ENCODE results near the gene LYPD8. TPM values are rescaled to one million over a fixed set of nuclear protein-coding genes. Genes with fewer than 3 reads are reported as not detected.

LYPD8 gene
- total RNA-seq, 2 experiments from 2014 or later = not detected

- intact Hi-C loops (cut with DNase I, micrococcal nuclease) = no loop called here
- ATAC-seq (ENCODE audit: poor library complexity) (no peak), DNase-seq (no peak)
- Mint-ChIP-seq H3K27me3 (peaks cover 17% of the 10 kb centered on the region), H3K9me3 (peaks cover 9% of the 10 kb centered on the region), H3K4me3 (no peak overlapping the region), H3K27ac (no peak overlapping the region), H3K36me3 (ENCODE audit: low read depth) (no peaks in the 10 kb centered on the region), H3K4me1 (ENCODE audit: low read depth) (no peaks in the 10 kb centered on the region)
- Histone ChIP-seq H3K4me1 (ENCODE audit: insufficient read depth, low read length) (no peaks in the 10 kb centered on the region), H3K9me3 (ENCODE audit: control insufficient read depth in 1 of 2, insufficient read depth in 1 of 2, low read length in 2 of 2) (peaks cover 0 to 12% of the 10 kb centered on the region in 2 experiments), H3K4me3 (ENCODE audit: low read length) (no peak overlapping the region), H3K27ac (ENCODE audit: low read depth in 1 of 2, low read length in 2 of 2) (no peak overlapping the region), H3K36me3 (ENCODE audit: insufficient read depth, low read length) (no peaks in the 10 kb centered on the region), H3K27me3 (ENCODE audit: control insufficient read depth in 1 of 2, insufficient read depth in 2 of 2, low read length in 2 of 2) (peaks cover 0 to 4% of the 10 kb centered on the region in 2 experiments)
- CTCF ChIA-PET = no interaction called here
- POLR2A ChIA-PET = no interaction called here
- TF ChIP-seq CTCF (IDR thresholded peaks at IDR 0.05) = no peak
Measured at GRCh38 chr1:248775441-248775840, 19.9 kb upstream of the LYPD8 start.

- POLR2A ChIA-PET = no interaction called here
- peaks cover 0 to 3% of the 10 kb centered on the region in 2 experiments for H3K27me3 ChIP-seq (ENCODE audit: control insufficient read depth in 1 of 2, insufficient read depth in 2 of 2, low read length in 2 of 2)
- intact Hi-C loops (cut with DNase I, micrococcal nuclease) = no loop called here
- Mint-ChIP-seq H3K4me1 (ENCODE audit: low read depth) (no peaks in the 10 kb centered on the region), H3K4me3 (no peak overlapping the region), H3K27ac (no peak overlapping the region), H3K9me3 (peaks cover 4% of the 10 kb centered on the region), H3K27me3 (peaks cover 4% of the 10 kb centered on the region), H3K36me3 (ENCODE audit: low read depth) (no peaks in the 10 kb centered on the region)
- CTCF ChIA-PET = no interaction called here
- DNase-seq (no peak), ATAC-seq (ENCODE audit: poor library complexity) (no peak)
- no peak overlapping the region for H3K4me3 ChIP-seq (ENCODE audit: low read length)
- peaks cover 0 to 3% of the 10 kb centered on the region in 2 experiments for H3K9me3 ChIP-seq (ENCODE audit: control insufficient read depth in 1 of 2, insufficient read depth in 1 of 2, low read length in 2 of 2)
- H3K27ac ChIP-seq (ENCODE audit: low read depth in 1 of 2, low read length in 2 of 2) = no peak overlapping the region
- TF ChIP-seq CTCF (IDR thresholded peaks at IDR 0.05) = no peak
- no peaks in the 10 kb centered on the region for H3K36me3 ChIP-seq (ENCODE audit: insufficient read depth, low read length)
- H3K4me1 ChIP-seq (ENCODE audit: insufficient read depth, low read length) = no peaks in the 10 kb centered on the region
Measured at GRCh38 chr1:248759644-248760043, 4.1 kb upstream of the LYPD8 start.

GRCh38 chr1:248758352-248758751, 2.8 kb upstream of the LYPD8 start:
- Mint-ChIP-seq H3K9me3 (peaks cover 4% of the 10 kb centered on the region), H3K36me3 (ENCODE audit: low read depth) (no peaks in the 10 kb centered on the region), H3K4me3 (no peak overlapping the region), H3K27me3 (peaks cover 4% of the 10 kb centered on the region), H3K4me1 (ENCODE audit: low read depth) (no peaks in the 10 kb centered on the region), H3K27ac (no peak overlapping the region)
- Histone ChIP-seq H3K27me3 (ENCODE audit: control insufficient read depth in 1 of 2, insufficient read depth in 2 of 2, low read length in 2 of 2) (peaks cover 0 to 3% of the 10 kb centered on the region in 2 experiments), H3K9me3 (ENCODE audit: control insufficient read depth in 1 of 2, insufficient read depth in 1 of 2, low read length in 2 of 2) (peaks cover 0 to 3% of the 10 kb centered on the region in 2 experiments), H3K4me1 (ENCODE audit: insufficient read depth, low read length) (no peaks in the 10 kb centered on the region), H3K4me3 (ENCODE audit: low read length) (no peak overlapping the region), H3K36me3 (ENCODE audit: insufficient read depth, low read length) (no peaks in the 10 kb centered on the region), H3K27ac (ENCODE audit: low read depth in 1 of 2, low read length in 2 of 2) (no peak overlapping the region)
- TF ChIP-seq CTCF (IDR thresholded peaks at IDR 0.05) = no peak
- ChIA-PET POLR2A (no interaction called here), CTCF (no interaction called here)
- intact Hi-C loops (cut with DNase I, micrococcal nuclease) = no loop called here
- ATAC-seq (ENCODE audit: poor library complexity) = no peak
- no peak for DNase-seq
